GDM1 (cell line): Measurements from ENCODE around the gene NR4A1.

Experiments used
- DNase-seq: peaks from one replicate; lab custom pipeline; 2025; lab: John Stamatoyannopoulos, UW

Gene NR4A1

GRCh38 chr12:52041695-52042123 lies 9.5 kb upstream of the NR4A1 start:
- DNase-seq = no peak

DNA sequence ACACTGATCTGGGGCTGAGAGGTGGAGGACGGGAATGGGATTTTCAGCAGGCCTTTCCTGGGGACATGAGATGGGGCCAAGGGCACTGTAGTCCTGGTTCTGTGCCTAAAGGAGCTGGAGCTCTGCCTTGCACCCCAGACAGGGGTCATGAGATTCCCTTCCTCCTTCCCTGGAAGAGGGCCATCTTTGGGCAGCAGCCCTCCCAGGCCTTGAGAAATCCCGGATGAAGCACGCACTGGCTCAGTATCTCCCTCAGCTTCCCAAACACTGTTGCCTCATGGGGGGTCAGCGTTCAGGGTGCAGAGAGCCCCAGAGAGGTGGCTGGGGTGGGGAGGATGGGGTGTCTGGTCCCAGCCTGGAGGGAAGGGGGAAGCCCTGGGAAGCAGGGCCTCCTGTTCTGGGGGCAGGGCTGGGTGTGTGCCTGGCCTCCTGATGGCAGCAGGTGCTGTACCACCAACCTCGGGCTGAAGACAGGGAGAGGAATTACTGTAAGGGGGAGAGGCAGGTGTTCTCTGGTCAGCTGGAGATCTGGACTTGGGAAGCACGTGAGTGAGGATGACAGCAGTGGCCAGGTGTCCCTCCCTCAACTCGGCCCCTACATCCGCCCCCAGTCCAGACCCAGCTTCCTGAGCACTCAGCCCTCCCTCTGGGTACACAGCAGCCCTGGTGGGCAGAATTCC lies 8.4 kb upstream of the NR4A1 start:
- DNase-seq = no peak

- no peak for DNase-seq
Measured at GRCh38 chr12:52043386-52044212, 7.6 kb upstream of the NR4A1 start.

DNA sequence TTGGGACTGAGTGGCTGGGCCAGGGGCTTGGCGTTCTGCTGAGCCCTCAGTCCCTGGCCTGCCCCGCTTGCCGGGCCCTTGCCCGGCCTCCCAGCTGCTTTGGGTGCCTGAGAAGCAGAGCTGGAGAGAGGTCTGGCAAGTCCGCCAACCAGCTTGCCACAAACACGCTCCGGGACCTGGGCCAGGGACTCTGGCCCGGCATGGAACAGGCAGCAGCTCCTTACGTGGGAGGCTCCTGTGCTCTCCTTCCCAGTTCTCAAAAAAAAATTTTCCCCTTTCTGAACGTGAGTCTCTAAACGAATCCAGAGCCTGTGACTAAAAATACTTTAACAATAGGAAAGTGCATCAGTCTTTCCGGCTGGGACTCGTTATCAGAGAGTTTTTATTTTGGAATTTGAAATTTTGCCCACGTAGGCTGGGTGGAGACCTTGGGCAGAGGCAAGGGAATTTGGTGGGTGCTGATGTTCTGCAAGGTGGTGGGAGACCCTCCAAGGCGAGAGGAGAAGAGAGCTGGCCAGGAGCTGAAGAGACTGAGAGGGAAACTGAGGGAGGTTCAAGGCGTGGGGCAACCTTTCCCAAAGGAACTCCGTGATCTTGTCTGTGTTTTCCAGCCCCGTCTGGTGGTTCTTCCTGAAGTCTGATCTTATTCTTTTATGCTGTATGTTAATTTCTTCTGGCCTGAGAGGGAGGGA lies 6.8 kb upstream of the NR4A1 start:
- DNase-seq = no peak

- peak; percentile 13 for DNase-seq
Measured at GRCh38 chr12:52045794-52046199, 5.4 kb upstream of the NR4A1 start.

DNA sequence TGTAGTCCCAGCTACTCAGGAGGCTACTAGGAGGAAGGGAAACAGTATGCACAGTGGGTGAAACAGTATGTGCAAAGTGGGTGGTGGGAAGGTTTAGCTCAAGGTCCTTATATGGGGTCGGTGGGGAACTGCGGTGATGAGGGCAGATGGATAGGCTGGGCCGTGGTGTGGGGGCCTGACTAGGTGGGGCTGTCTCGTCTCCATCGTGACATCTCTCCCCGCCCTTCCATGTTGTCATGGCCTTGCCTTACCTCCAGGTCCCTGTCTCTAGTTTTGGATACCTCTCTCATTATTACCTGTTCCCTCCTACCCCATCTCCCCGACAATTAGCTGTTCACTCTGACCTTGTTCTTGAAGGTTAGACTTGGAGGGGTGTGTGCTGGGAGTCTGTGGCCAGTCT lies 4.4 kb upstream of the NR4A1 start:
- no peak for DNase-seq

- DNase-seq = no peak
Measured at GRCh38 chr12:52049286-52049685, 2.0 kb upstream of the NR4A1 start.

GRCh38 chr12:52049688-52050087 lies 1.6 kb upstream of the NR4A1 start:
- no peak for DNase-seq

DNA sequence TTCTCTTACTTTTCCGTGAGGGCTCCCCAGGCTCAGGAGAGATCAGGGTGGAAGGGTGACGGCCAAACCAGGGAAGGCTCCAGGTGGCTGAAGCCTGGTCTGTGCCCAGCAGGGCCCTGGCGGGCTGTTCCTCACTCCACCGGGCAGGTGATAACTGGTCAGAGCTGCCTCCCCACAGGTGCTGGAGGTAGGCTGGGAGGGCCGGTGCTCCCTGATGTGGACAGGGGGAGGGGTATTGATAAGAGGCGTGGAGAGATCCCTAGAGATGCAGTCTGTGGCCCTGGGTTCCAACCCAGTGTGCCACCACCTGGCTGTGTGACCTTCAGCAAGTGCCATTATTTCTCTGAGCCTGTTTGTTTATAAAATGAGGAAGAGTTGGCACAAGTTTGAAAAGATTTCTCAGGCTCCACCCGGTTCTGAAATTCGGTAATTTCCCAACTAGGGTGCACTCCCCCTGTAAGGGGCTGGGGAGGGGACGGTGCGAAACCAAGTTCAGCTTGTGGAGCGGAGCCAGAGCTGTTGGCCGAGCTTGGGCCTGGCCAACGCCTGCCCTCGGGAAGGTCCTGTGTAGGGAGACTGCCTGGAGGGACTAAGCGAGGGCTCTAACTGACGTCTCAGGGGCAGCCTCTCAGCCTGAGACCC lies 1.0 kb upstream of the NR4A1 start:
- DNase-seq = no peak

GRCh38 chr12:52052468-52053186 lies 1.4 kb downstream of the NR4A1 start:
- no peak for DNase-seq

- DNase-seq = no peak
Measured at GRCh38 chr12:52053536-52054209, 2.4 kb downstream of the NR4A1 start.

- DNase-seq = no peak
Measured at GRCh38 chr12:52054231-52054832, 3.1 kb downstream of the NR4A1 start.

- DNase-seq = no peak
Measured at GRCh38 chr12:52054833-52055730, 3.8 kb downstream of the NR4A1 start.

DNA sequence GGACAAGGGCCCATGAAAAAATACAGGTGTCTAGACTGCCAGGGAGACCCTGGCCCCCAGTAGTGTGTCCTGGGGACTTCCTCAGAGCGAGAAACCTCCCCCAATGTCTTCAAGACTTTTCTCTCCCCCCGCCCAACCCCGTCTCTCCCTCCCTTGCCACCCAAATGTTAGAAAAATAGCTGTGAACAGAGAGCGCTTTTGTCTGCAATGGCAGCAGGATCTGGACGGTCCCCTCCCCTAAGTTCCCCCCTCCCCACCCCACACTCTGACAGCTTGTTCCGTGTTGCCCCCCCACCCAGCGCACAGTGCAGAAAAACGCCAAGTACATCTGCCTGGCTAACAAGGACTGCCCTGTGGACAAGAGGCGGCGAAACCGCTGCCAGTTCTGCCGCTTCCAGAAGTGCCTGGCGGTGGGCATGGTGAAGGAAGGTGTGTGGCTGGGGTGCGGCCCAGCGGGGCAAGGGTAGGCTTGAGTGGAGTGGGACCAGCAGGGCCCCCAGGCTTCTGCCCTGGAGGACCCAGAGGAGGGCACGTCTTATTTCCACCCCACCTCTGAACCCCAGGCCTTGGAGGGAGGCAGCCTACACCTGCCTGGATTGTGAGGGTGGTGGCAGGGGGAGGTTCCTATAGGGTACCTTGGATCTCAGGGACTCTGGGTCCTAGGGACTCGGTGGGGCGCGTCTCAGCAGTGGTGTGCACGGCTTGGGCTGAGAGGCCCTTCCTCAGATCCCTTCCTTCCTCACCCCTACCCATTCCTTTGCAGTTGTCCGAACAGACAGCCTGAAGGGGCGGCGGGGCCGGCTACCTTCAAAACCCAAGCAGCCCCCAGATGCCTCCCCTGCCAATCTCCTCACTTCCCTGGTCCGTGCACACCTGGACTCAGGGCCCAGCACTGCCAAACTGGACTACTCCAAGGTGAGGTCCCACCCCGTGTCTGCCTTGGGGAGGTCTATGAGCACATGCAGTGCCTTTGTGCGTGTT lies 4.8 kb downstream of the NR4A1 start:
- no peak for DNase-seq

DNA sequence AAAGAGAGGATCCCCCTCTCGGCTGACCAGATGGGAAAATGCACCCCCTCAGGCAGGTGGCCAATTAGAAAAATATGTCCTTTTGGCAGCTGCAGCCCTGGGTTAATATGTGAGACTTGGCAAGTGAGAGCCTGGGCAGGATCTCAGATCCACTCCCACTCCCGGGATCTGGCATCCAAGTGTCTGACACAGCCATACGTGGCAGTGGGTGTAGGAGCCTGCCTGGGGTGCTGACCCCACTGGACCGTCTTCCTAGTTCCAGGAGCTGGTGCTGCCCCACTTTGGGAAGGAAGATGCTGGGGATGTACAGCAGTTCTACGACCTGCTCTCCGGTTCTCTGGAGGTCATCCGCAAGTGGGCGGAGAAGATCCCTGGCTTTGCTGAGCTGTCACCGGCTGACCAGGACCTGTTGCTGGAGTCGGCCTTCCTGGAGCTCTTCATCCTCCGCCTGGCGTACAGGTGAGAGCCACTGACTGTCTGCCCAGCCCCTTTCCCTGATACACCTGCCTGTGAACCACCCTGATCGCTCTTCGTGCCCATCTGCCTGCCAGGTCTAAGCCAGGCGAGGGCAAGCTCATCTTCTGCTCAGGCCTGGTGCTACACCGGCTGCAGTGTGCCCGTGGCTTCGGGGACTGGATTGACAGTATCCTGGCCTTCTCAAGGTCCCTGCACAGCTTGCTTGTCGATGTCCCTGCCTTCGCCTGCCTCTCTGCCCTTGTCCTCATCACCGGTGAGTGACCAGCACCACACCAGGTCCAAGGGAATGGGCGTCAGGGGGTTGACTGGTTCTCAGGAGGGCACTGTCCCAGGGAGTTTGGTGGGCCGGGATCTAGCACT lies 5.8 kb downstream of the NR4A1 start:
- no peak for DNase-seq

- no peak for DNase-seq
Measured at GRCh38 chr12:52057638-52058576, 6.7 kb downstream of the NR4A1 start.
